ENCODE measurements around the gene TLE4.

TLE4 gene

DNA sequence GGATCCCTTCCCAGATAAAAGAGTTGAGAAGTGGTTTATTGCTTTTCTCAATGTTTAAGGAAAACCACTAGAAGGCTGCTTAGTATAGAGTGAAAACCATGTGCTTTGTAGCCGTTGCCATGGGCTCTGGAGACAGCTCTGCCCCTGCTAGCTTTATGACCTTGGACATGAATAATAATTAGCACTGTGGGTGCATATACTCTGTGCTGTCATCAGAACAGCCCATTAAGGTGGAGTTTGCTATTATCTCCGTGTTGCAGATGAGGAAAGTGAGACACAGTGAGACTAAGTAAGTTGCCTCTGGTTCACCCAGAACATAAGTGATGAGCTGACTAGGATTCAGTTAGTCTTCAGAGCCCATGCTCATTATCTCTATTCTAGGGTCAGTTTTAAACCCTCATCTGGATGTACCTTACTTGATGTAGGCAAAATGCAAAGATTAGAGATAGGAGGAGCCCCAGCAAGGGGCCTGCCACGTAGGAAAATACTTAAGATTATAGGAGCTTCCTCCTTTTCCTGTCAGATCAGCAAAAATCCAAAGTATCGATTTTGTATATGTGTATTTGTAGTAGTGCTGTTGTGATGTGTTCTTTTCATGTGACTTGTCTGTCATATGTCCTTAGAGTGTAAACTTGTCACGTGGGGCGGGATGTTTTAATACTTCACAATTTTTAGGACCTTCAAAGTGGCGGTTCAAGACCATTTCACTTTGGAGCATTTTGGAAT is 102.5 kb downstream of the TLE4 start:
- DNase-seq (ENCODE audit: low spot score), result no peak
- TF ChIP-seq, protein P1, sequence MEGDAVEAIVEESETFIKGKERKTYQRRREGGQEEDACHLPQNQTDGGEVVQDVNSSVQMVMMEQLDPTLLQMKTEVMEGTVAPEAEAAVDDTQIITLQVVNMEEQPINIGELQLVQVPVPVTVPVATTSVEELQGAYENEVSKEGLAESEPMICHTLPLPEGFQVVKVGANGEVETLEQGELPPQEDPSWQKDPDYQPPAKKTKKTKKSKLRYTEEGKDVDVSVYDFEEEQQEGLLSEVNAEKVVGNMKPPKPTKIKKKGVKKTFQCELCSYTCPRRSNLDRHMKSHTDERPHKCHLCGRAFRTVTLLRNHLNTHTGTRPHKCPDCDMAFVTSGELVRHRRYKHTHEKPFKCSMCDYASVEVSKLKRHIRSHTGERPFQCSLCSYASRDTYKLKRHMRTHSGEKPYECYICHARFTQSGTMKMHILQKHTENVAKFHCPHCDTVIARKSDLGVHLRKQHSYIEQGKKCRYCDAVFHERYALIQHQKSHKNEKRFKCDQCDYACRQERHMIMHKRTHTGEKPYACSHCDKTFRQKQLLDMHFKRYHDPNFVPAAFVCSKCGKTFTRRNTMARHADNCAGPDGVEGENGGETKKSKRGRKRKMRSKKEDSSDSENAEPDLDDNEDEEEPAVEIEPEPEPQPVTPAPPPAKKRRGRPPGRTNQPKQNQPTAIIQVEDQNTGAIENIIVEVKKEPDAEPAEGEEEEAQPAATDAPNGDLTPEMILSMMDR (IDR thresholded peaks at IDR 0.05; ENCODE audit: borderline replicate concordance, control extremely low read depth, extremely low read depth, insufficient read depth, missing control alignments), result no peak
- in situ Hi-C loops (cut with MboI; ENCODE audit: low sequenced_read_pairs, unreplicated experiment), result no loop called here

DNA sequence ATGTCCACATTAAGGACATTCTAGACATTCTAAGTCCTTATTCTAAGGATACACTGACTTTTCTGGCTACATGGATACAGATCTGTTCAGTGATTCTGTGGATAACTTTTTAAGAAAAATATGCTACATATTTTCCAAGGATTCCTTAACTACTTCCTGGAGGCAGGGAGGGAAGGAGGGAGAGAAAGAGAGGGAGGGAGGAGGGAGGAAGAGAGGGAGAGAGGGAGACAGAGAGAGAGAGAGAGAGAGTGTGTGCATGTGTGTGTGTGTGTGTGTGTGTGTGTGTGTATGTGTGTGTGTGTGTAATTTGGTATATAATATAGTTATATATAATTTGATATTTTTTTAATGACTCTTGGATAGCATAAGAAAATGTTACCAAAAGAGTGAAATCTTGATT is 109.8 kb downstream of the TLE4 start:
- TF ChIP-seq, protein P1 (IDR thresholded peaks at IDR 0.05; ENCODE audit: borderline replicate concordance, control extremely low read depth, extremely low read depth, insufficient read depth, missing control alignments), result no peak
- DNase-seq (ENCODE audit: low spot score), result no peak
- in situ Hi-C loops (cut with MboI; ENCODE audit: low sequenced_read_pairs, unreplicated experiment), result no loop called here

DNA sequence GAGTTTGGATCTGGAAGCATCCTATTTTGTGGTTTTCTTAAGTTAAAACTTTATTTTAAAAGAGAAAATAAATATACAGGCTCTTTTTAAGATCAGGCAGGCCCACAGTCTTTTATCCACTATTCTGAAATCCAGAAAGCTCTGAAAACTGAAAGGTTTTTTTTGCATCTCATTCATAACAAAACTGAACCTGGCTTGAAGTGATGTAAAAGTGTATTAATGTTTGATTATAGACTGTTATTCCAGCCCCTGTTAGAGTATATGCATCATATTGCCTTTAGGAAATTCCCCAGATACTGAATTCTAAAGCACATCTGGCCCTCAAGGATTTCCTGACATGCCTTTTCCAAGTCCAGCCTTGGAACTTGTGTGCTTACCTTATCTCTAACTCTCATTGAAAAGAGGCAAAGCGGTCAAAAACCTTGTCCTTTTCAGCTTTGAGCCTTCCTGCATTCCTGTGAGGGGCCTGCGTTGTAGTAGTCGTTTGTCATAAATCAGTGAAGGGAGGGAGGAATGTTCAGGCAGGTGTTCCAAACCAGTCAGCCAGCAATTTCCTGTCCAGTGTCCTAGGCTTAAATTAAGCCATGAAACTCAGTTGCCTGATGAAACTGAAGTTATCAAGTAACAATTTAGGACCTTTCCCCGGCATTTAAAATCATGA is 110.4 kb downstream of the TLE4 start:
- in situ Hi-C loops (cut with MboI; ENCODE audit: low sequenced_read_pairs, unreplicated experiment), result no loop called here
- TF ChIP-seq, protein P1 (IDR thresholded peaks at IDR 0.05; ENCODE audit: borderline replicate concordance, control extremely low read depth, extremely low read depth, insufficient read depth, missing control alignments), result no peak
- DNase-seq (ENCODE audit: low spot score), result no peak

DNA sequence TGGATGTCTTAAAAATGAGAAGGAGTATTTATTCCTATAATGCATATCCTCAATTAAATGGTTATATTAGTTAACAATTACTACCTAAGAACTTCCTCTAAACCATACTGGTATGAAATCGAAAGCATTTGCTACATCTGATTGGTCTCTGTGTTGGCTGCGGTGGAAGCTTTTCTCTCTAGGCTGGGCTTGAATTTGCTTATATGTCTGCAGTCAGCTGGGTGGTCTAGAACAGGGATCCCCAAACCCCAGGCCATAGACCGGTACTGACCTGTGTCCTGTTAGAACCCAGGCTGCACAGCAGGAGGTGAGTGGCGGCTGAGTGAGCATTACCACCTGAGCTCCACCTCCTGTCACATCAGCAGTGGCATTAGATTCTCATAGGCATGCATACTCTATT is 112.3 kb downstream of the TLE4 start:
- DNase-seq (ENCODE audit: low spot score), result no peak
- in situ Hi-C loops (cut with MboI; ENCODE audit: low sequenced_read_pairs, unreplicated experiment), result no loop called here
- TF ChIP-seq, protein P1 (IDR thresholded peaks at IDR 0.05; ENCODE audit: borderline replicate concordance, control extremely low read depth, extremely low read depth, insufficient read depth, missing control alignments), result no peak

DNA sequence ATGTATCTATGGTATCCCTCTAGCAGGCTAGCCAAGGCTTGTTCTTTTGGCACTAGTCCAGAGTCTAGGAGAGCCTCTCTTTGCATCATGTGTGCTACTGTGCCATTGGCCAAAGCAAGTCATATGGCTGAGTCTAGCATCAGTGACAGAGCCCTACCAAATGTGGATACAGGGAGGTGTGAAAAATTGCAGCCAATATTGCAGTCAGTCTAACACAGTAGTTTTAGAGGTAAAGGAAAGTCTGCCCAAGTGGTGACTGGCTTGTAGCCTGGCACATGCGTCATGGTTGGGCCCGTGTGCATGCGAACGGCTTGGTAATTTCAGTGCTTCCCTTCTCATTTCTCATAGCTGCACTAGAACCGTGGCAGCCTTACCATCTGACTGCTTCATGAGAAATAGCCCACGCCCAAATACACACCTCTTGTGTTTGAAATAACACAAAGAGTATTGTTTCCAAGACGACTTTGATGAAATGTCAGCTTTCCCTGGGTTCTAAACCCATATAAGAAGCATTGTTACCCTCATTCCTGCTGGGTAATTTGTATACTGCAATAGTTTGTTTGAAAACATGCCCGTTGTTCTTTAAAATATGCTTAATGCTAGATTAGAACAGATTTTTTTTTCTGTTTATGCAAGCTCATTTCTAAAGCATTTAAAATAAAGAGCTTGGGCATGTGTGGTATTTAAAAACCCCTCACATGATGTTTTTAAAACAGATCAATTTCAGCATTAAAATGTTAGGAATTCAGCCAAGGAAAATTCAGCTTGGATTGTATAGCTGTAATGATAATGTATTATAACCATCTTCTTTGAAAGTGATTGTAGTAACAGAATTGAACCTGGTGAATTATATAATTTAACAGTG is 113.2 kb downstream of the TLE4 start:
- in situ Hi-C loops (cut with MboI; ENCODE audit: low sequenced_read_pairs, unreplicated experiment), result no loop called here
- DNase-seq (ENCODE audit: low spot score), result no peak
- TF ChIP-seq, protein P1 (IDR thresholded peaks at IDR 0.05; ENCODE audit: borderline replicate concordance, control extremely low read depth, extremely low read depth, insufficient read depth, missing control alignments), result no peak

DNA sequence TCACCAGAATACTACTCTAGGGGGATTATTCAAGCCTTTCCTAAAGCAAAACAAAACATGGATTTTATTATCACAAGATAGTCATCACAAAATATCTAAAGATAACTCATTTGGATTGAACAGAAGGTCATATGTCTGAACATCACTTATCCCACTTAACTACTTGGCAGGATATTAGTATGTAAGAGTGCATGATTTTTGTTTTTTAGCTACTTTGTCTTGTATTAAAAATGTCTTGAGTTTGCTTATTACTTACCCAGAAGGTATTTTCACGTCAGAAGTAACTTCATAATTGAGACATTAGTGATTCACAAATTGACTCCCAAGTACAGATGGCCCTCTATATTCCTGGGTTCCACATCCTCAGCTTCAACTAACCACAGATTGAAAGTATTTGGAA is 113.8 kb downstream of the TLE4 start:
- no peak for DNase-seq (ENCODE audit: low spot score)
- TF ChIP-seq, protein P1 (IDR thresholded peaks at IDR 0.05; ENCODE audit: borderline replicate concordance, control extremely low read depth, extremely low read depth, insufficient read depth, missing control alignments), result no peak
- in situ Hi-C loops (cut with MboI; ENCODE audit: low sequenced_read_pairs, unreplicated experiment), result no loop called here

Data from GM13976 (cell line).